ENCODE data around the gene QSER1.
"Not testable (repeated sequence)": the region's sequence is repeated elsewhere in the genome, so short reads cannot be mapped to it uniquely, and the experiment has no call there.

QSER1 gene

DNA sequence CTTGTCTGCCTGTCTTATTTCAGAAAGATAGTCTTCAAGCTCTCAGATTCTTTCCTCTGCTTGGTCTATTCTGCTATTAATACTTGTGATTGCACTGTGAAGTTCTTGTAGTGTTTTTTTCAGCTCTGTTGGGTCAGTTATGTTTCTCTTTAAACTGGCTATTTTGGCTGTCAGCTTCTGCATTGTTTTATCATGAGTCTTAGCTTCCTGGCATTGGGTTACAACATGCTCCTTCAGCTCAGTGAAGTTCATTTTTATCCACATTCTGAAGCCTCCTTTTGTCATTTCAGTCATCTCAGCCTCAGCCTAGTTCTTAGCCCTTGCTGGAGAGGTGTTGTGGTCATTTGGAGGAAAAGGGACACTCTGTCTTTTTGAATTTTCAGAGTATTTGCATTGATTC, 107.6 kb downstream of the QSER1 start:
- no peak for FAIRE-seq
- DNase-seq (ENCODE audit: low spot score), result no peak

DNA sequence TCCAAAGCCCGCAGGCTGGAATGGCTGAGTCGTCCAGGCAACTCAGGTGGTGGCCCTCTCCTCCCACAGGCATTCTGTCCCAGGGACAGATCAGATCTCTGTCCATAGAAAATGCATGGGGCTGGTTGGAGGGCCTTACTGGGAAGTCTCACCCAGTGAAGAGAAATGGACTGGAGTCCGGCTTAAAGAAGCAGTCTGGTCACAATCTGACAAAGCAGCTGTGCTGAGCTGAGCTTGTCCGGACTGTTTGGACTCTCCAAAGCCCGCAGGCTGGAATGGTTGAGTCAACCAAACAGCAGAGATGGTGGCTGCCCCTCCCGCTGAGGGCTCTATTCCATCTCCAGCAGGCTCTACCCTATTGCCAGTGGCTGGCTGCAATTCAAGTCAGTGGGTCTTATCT, 108.7 kb downstream of the QSER1 start:
- FAIRE-seq (no peak), DNase-seq (ENCODE audit: low spot score) (no peak)

DNA sequence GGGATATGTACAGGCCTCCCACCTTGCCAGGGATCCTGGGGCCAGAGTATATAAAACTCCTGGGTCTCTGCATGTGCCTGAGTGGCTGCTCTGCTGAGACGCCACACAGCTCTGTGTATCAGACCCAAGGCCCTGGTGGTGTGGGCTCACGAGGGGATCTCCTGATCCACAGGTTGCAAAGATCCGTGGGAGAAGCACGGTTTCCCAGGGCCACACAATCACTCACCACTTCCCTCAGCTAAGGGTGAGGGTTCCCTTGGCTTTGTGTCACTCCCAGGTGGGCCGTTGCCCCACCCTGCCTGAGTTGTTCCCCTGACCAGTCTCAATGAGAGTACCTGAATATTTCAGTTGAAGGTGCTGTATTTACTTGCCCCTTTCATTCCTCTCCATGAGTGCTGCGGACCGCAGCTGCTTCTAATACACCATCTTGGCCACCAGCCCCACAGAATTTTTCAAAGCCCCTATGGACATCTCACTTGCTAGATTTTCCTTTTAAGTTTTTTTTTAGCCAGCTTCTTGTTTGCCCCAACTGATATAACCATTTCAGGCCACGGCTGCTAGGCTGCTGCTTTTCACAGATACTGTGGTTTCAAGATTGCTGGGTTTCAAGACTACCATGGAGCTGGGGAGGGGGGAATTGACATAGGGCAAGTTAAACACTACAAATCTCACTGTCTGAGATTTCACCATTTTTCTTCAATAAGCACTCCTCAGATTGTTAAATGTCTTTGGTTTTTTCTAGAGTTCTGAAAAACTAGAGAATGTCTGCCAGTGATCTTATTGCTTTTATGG, 109.3 kb downstream of the QSER1 start:
- FAIRE-seq, result no peak
- DNase-seq (ENCODE audit: low spot score), result no peak

DNA sequence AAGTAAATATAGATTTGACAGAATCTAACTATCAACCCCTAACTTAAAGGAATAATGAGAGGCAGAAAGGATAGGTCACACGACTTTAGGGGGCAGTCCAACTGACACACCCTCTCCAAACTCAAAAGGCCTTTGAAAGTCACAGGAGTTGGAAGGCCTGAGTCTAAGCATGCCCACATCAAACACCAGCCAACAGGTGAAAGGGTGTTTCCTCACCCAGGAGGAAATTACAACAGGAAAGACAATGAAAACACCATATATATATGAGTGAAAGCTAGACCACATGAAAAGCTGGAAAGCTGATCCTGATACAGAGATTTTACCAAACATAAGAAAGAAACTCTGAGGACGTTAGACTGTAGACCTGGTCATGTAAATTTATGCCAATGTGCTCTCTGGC, 112.6 kb downstream of the QSER1 start:
- FAIRE-seq (no peak), DNase-seq (ENCODE audit: low spot score) (no peak)

DNA sequence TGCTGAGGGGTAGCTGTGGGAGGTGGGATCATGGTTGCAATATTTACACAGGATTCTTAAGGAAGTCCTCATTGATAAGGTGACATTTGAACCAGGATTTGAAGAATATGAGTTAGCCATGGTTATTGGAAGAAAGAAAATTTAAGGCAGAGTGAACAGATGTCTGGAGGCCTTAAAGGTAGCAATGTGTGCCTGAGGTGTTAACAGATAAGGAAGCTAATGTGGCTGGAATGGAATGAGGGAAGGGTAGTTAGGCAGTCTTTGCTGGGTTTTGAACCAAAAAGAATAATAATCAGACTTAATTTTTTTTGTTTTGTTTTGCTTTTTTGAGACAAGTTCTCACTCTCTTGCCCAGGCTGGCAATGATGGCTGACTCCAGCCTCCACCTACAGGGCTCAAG, 113.4 kb downstream of the QSER1 start:
- no peak for FAIRE-seq
- no peak for DNase-seq (ENCODE audit: low spot score)

DNA sequence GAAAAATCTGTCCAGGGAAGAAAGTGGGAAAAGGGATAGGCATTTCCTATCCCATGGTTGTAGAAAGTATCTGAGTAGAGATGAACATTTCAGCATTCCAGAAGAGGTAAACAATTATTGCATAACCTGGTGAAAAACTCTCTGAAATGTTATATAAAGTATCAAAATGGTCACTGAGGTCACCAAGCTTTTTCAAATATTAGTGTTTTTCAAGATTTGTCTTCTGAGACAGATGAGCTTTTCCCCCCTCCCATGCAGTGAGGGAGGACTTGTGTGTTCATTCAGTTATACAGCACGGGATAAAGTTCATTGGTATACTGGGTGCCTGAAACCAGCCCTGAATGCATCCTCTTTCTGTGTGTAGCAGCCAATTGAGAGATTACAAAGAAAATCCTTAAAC, 121.1 kb downstream of the QSER1 start:
- no peak for DNase-seq (ENCODE audit: low spot score)
- FAIRE-seq, result no peak

DNA sequence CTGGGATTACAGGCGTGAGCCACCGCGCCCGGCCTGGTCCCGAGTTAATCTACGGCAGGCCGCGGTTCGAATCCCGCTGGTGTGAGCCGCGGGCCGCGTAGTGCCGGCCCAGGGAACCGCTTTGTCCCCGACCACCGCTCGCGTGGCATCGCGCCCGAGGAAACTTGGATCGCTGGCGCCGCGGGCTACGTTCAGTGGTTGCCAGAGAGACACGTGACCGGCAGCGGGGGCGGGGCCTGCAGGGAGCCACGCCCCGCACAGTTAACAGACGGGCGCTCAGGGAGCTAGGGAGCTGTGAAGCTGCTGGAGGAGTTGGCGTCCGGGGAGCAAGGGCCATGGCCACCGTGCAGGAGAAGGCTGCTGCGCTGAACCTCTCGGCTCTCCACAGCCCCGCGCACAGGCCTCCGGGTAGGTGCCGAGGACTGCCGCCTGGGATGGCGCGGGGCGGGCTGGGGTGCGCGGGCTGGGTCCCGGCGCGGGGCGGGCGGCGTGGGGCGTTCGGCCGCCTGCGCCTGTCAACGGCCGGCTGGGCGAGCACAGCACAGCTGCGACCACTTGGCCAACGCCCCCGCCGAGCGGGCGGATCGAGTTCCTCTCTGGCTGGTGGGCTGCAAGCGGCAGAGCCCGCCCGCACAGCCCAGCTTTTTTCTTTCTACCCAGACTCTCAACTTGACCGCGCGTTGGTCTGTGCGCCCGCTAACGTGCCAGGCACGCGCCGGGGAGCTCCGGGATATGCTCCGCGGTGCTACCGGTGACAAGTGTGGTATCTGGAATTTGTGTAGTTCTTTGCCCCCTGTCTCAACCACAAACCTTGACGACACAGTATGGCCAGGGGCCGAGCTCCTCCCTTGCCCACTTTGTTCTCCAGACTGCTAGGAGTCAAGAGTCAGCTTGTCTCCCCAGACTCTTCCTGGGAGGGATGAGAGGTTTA, 123.3 kb downstream of the QSER1 start, which contains the start of gene DEPDC7:
Gene DEPDC7 (plus strand): TSS at position 258 of the 931 bp plus-strand sequence. CDS start 78 bp downstream, at position 336.
- DNase-seq (ENCODE audit: low spot score), result peak; percentile 69
- FAIRE-seq, result no peak

DNA sequence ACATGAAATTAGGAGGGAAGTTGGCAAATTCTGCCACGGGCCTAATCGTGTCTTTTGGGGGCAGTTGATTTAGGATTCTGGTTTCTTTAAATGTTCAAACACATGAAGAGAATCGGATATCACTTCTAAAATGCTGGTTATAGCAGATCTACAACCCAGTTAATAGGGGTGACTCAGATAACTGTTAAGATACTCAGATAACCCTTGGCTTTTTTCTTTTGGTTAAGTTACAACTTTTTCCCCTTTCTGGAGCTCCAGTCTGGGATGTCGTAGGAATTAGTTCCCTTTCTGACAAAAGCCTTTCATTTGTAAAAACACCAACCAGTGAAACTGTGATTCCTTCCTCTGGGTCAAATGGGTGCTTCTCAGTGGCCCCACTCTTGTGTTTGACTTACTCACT, 124.0 kb downstream of the QSER1 start:
- no peak for DNase-seq (ENCODE audit: low spot score)
- FAIRE-seq, result no peak

DNA sequence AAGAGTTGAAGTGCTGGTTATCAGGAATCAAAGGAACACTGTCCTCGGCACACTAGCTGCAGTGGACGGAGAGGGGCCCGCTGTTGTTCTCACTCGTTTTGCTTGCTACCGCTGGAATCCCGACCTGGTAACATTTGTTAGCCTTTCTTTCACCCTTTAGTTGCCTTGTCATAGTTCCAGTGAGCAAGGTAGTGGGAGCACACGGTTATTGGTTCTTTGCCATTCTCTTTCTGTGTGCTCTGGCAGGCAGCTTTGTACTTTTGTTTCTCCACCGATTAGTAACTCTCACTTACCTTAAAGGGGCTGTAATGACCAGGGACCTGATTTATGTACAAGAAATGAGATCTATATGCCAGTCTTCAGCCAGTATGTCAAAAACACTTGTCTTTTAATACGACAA, 124.9 kb downstream of the QSER1 start:
- DNase-seq (ENCODE audit: low spot score) (no peak), FAIRE-seq (no peak)

DNA sequence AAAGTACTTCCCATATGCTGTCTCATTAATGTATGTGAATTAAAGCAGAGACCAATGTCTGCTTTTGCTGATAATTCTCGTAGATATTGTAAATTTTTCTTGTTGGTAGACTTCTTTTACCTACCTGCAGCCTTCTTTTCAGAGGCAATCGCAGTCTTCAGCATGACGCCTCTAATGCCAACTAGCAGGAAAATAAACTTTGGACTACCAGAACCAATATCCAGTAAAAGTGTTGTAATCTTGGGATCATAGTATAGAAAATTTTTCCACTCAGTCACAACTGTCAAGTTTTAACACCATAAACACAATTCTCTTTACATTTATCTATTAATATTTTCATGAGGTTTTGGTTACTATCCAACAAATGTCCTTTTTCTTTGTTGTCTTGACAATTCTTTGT, 125.4 kb downstream of the QSER1 start:
- DNase-seq (ENCODE audit: low spot score) (no peak), FAIRE-seq (no peak)

DNA sequence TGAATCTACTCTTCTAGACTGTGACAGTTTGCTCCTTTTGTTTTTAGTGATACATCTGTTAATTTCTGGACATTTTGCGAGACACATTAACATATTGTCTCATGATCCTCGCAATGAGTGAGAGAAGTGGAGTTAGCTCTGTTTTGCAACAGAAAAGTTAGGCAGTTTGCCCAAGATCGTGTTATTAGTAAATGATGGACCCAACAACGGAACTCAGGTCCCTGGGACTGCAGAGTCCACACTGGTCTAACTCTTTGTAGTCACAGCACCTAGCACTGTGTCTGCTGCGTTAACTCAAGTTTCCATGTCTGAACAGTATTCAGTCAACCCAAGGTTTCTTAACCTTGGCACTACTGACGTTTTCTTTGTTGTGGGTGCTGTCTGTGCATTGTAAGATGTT, 126.2 kb downstream of the QSER1 start:
- FAIRE-seq (no peak), DNase-seq (ENCODE audit: low spot score) (no peak)

DNA sequence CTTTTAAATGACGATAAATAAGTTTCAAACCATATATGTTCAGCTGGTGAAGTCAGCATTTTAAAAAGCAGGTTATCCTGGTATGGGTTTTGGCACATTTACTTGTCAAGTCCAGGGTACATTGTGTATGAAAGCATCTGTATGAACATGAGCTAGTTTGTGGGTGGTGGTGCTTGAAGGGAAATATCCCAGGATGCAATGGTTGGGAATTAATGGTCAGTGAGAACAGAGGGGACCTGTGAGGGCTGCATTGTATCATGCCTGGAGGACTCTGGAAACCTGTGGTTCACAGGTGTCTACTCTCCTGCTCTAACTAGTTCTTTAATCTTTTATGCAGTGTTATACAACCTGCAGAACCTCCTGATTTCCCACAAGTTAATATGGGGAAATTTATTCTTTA, 128.9 kb downstream of the QSER1 start:
- no peak for FAIRE-seq

DNA sequence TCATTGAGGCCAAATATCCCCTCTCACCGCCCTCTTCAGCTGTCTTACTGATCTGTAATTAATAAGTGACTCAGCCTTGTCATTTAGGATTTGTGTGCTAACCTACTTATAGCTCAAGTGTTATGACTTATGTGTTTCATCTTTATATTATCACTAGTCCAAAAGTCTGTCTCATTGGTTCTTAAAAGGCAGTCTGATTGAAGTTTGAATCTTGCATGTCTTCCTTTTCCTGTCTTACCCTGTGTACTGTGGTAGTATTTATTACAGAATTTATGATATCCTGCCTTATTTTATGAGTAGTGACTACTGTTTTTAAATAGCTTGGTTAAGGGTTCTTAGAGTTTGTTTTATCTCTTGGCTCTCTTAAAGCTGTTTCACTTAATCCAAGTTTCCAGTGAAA, 129.3 kb downstream of the QSER1 start:
- no peak for DNase-seq (ENCODE audit: low spot score)

More for the DNA sequence above, 128.9 kb downstream of the QSER1 start:
- DNase-seq (ENCODE audit: low spot score), result no peak

DNA sequence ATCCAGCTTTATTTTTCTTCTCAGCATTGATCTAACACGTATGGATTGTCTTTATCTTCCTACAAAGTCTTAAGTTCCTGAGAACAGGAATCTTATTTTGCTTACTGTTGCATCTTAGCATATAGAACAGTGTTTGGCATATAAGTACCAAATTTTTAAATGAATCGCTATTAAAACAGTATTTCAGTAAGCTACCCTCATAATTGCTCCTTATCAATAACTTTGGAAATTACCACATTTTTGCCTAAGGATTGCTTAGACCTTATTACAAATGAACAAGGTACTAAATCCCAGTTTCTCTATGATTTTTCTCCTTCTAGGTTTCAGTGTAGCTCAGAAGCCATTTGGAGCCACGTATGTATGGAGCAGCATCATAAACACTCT, 132.7 kb downstream of the QSER1 start:
- no peak for FAIRE-seq
- no peak for DNase-seq (ENCODE audit: low spot score)

More for the DNA sequence above, 129.3 kb downstream of the QSER1 start:
- FAIRE-seq, result no peak

DNA sequence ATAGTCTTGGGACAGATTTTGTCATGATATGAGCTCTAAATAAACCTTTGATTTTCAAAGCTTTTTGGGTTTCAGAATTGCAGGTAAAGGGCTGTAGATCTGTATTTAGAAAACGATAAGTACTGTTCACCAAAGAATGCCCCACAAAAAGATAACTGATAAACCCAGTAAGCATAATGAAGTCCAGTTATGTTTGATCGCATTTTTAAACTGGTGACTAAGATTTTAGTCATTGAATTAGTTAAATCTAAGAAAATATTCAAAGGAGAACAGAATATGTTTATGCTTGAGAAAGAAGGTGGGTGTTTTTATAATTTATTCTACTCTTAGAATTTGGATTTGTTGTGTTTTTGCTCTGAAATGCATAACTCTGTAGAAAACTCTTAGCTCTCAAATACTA, 134.6 kb downstream of the QSER1 start:
- no peak for FAIRE-seq

DNA sequence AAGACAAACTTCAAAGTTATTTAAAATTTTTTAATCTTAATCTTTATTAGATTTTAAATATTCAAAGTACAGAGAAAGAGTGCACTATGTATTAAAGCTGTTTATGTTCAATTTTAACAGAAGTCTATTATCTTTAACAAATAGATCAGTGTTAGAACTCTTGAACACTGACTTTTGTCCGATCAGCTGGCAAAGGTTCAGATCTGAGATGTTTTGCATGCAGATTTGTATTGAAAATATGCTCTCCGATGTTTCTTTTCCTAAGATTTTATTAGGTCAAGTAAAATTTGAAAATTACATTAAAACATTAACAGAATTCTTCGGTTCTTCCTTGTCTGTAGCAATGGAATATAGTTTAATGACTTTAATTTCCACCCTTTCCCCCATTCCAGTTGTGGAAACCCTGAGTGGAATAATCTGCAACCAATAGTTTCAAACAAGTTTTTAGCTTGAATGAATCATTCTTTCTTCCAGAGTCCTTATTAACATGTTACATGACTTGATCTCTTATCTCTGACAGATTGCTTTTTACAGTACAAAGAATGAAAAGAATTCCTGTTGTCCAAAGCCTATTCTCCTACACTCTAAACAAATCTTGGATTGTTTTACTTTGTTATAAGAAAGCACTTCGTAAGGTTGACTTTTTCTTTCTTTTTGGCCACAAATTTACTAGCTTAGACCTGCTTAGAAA, 135.4 kb downstream of the QSER1 start:
- no peak for FAIRE-seq
- no peak for DNase-seq (ENCODE audit: low spot score)

More for the DNA sequence above, 134.6 kb downstream of the QSER1 start:
- no peak for DNase-seq (ENCODE audit: low spot score)

DNA sequence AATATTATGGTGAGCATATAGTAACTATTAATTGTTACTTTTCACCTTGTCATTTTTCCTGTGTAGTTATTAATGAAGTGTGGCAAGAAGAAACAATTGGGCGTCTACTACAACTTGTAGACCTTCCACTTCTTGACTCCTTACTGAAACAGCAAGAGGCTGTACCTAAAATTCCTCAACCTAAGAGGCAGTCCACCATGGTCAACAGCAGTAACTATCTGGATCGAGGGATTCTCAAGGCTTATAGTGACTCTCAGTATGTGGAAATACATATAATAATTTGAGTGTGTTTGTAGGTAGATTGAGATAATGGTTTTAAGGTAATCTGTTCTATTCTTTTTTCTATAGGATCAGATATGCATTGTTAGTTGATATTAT, 135.9 kb downstream of the QSER1 start:
- no peak for FAIRE-seq

DNA sequence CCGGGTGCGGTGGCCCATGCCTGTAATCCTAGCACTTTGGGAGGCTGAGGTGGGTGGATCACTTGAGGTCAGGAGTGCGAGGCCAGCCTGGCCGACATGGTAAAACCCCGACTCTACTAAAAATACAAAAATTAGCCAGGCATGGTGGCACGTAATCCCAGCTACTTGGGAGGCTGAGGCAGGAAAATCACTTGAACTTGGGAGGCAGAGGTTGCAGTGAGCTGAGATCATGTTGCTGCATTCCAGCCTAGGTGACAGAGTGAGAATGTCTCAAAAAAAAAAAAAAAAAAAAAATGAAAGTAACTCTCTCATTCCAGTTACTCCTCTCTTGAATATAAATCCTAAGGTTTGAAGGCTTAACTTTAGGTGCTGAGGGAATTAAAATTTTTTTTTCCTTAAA, 136.6 kb downstream of the QSER1 start:
- not testable (repeated sequence) for DNase-seq (ENCODE audit: low spot score); FAIRE-seq

More for the DNA sequence above, 135.9 kb downstream of the QSER1 start:
- DNase-seq (ENCODE audit: low spot score), result no peak

Measured in RCC 7860 (cell line).